ENCODE data around the gene MAP3K1. TPM values are rescaled to one million over a fixed set of nuclear protein-coding genes. Genes with fewer than 3 reads are reported as not detected.
A peak's percentile ranks its signal among the peaks of the same experiment; 100 is the strongest.

Gene MAP3K1
- total RNA-seq, 1 experiment from 2014 or later: 7.9 TPM

GRCh38 chr5:56822981-56823380, 7.6 kb downstream of the MAP3K1 start:
- POLR2A ChIA-PET: interaction anchor here (0.6 kb wide), 1 partner anchor 237 kb away, joined by 3 read pairs; no protein-coding TSS in a partner anchor
- Mint-ChIP-seq H3K4me1 (ENCODE audit: insufficient read depth, unreplicated experiment) (peaks cover 27% of the 10 kb centered on the region), H3K27me3 (ENCODE audit: insufficient read depth, unreplicated experiment) (no peaks in the 10 kb centered on the region), H3K36me3 (ENCODE audit: insufficient read depth, unreplicated experiment) (peaks cover 6% of the 10 kb centered on the region), H3K4me3 (ENCODE audit: unreplicated experiment) (no peak overlapping the region), H3K27ac (ENCODE audit: low read depth, unreplicated experiment) (no peak overlapping the region), H3K9me3 (ENCODE audit: unreplicated experiment) (no peaks in the 10 kb centered on the region)
- CTCF ChIA-PET: interaction anchor here (0.5 to 1.2 kb wide), 3 partner anchors 91 to 567 kb away, joined by 3 to 6 read pairs (median 3); no protein-coding TSS in a partner anchor
- TF ChIP-seq CTCF (IDR thresholded peaks at IDR 0.05; ENCODE audit: unreplicated experiment): no peak
- intact Hi-C loops (cut with micrococcal nuclease): no loop called here
- DNase-seq (ENCODE audit: unreplicated experiment): no peak
- BruUV-seq (replicated peaks): no TSS peak

GRCh38 chr5:56824019-56824418, 8.7 kb downstream of the MAP3K1 start:
- H3K4me3 Mint-ChIP-seq (ENCODE audit: unreplicated experiment): no peak overlapping the region
- H3K27ac Mint-ChIP-seq (ENCODE audit: low read depth, unreplicated experiment): no peak overlapping the region
- H3K36me3 Mint-ChIP-seq (ENCODE audit: insufficient read depth, unreplicated experiment): peaks cover 6% of the 10 kb centered on the region
- no TSS peak for BruUV-seq (replicated peaks)
- no peak for TF ChIP-seq CTCF (IDR thresholded peaks at IDR 0.05; ENCODE audit: unreplicated experiment)
- H3K9me3 Mint-ChIP-seq (ENCODE audit: unreplicated experiment): no peaks in the 10 kb centered on the region
- no peaks in the 10 kb centered on the region for H3K27me3 Mint-ChIP-seq (ENCODE audit: insufficient read depth, unreplicated experiment)
- H3K4me1 Mint-ChIP-seq (ENCODE audit: insufficient read depth, unreplicated experiment): peaks cover 29% of the 10 kb centered on the region
- ChIA-PET POLR2A (no interaction called here), CTCF (interaction anchor here (1.2 kb wide), 1 partner anchor 559 kb away, joined by 3 read pairs; no protein-coding TSS in a partner anchor)
- intact Hi-C loops (cut with micrococcal nuclease): no loop called here
- DNase-seq (ENCODE audit: unreplicated experiment): no peak

- no peak for DNase-seq (ENCODE audit: unreplicated experiment)
- BruUV-seq (replicated peaks): no TSS peak
- H3K27ac Mint-ChIP-seq (ENCODE audit: low read depth, unreplicated experiment): no peak overlapping the region
- CTCF ChIA-PET: interaction anchor here (1.1 to 5.7 kb wide), 4 partner anchors 13 to 1636 kb away, joined by 4 to 34 read pairs (median 18); no protein-coding TSS in a partner anchor
- intact Hi-C loops (cut with micrococcal nuclease): no loop called here
- peaks cover 34% of the 10 kb centered on the region for H3K4me1 Mint-ChIP-seq (ENCODE audit: insufficient read depth, unreplicated experiment)
- H3K4me3 Mint-ChIP-seq (ENCODE audit: unreplicated experiment): no peak overlapping the region
- TF ChIP-seq CTCF (IDR thresholded peaks at IDR 0.05; ENCODE audit: unreplicated experiment): no peak
- H3K36me3 Mint-ChIP-seq (ENCODE audit: insufficient read depth, unreplicated experiment): peaks cover 6% of the 10 kb centered on the region
- POLR2A ChIA-PET: interaction anchor here (0.9 to 2.3 kb wide), 2 partner anchors 10 to 13 kb away, joined by 3 to 8 read pairs; no protein-coding TSS in a partner anchor
- no peaks in the 10 kb centered on the region for H3K9me3 Mint-ChIP-seq (ENCODE audit: unreplicated experiment)
- no peaks in the 10 kb centered on the region for H3K27me3 Mint-ChIP-seq (ENCODE audit: insufficient read depth, unreplicated experiment)
Measured at GRCh38 chr5:56825222-56825824, 10.0 kb downstream of the MAP3K1 start.

GRCh38 chr5:56827049-56827448, 11.7 kb downstream of the MAP3K1 start:
- Mint-ChIP-seq H3K4me1 (ENCODE audit: insufficient read depth, unreplicated experiment) (peaks cover 32% of the 10 kb centered on the region), H3K9me3 (ENCODE audit: unreplicated experiment) (no peaks in the 10 kb centered on the region), H3K36me3 (ENCODE audit: insufficient read depth, unreplicated experiment) (peaks cover 6% of the 10 kb centered on the region), H3K27me3 (ENCODE audit: insufficient read depth, unreplicated experiment) (no peaks in the 10 kb centered on the region), H3K4me3 (ENCODE audit: unreplicated experiment) (no peak overlapping the region), H3K27ac (ENCODE audit: low read depth, unreplicated experiment) (peak overlapping the region; percentile 44)
- no TSS peak for BruUV-seq (replicated peaks)
- no peak for DNase-seq (ENCODE audit: unreplicated experiment)
- intact Hi-C loops (cut with micrococcal nuclease): no loop called here
- POLR2A ChIA-PET: interaction anchor here (1.4 to 2.3 kb wide), 2 partner anchors 11 to 555 kb away, joined by 4 to 8 read pairs; no protein-coding TSS in a partner anchor
- TF ChIP-seq CTCF (IDR thresholded peaks at IDR 0.05; ENCODE audit: unreplicated experiment): peak; percentile 17
- CTCF ChIA-PET: interaction anchor here (0.6 to 5.7 kb wide), 9 partner anchors 8 to 968 kb away, joined by 3 to 34 read pairs (median 4); no protein-coding TSS in a partner anchor
